NOMO-1 treated with dmso at 0.1 percent for 144 hours (cell line): Measurements from ENCODE around the gene GLRB.
"Not testable (repeated sequence)": the region's sequence is repeated elsewhere in the genome, so short reads cannot be mapped to it uniquely, and the experiment has no call there.

Experiments
- DNase-seq: peaks from one replicate; lab custom pipeline; 2025; ENCODE audit not compliant: unreplicated experiment; lab: John Stamatoyannopoulos, UW

Gene GLRB

GRCh38 chr4:157127571-157127970, 51.6 kb downstream of the GLRB start:
- DNase-seq, result no peak

- DNase-seq, result no peak
Observed at GRCh38 chr4:157128395-157128794, 52.4 kb downstream of the GLRB start.

- no peak for DNase-seq
Observed at GRCh38 chr4:157141976-157142375, 66.0 kb downstream of the GLRB start.

- DNase-seq, result no peak
Observed at GRCh38 chr4:157143369-157143768, 67.4 kb downstream of the GLRB start.

GRCh38 chr4:157151711-157152110, 75.8 kb downstream of the GLRB start:
- no peak for DNase-seq

- DNase-seq, result no peak
Observed at GRCh38 chr4:157165935-157166610, 90.1 kb downstream of the GLRB start.

GRCh38 chr4:157170321-157170720, 94.4 kb downstream of the GLRB start:
- no peak for DNase-seq

- no peak for DNase-seq
Observed at GRCh38 chr4:157172011-157172410, 96.1 kb downstream of the GLRB start.

- DNase-seq, result not testable (repeated sequence)
Observed at GRCh38 chr4:157180268-157180667, 104.3 kb downstream of the GLRB start.

GRCh38 chr4:157184300-157184699, 108.3 kb downstream of the GLRB start:
- DNase-seq, result no peak

GRCh38 chr4:157185363-157185762, 109.4 kb downstream of the GLRB start:
- no peak for DNase-seq

GRCh38 chr4:157195374-157195773, 119.4 kb downstream of the GLRB start:
- DNase-seq, result no peak

GRCh38 chr4:157196046-157196445, 120.1 kb downstream of the GLRB start:
- DNase-seq, result no peak

- no peak for DNase-seq
Observed at GRCh38 chr4:157204634-157205244, 128.8 kb downstream of the GLRB start.

- no peak for DNase-seq
Observed at GRCh38 chr4:157217708-157218107, 141.8 kb downstream of the GLRB start.

- DNase-seq, result no peak
Observed at GRCh38 chr4:157219711-157220370, 143.9 kb downstream of the GLRB start.

- DNase-seq, result no peak
Observed at GRCh38 chr4:157220371-157220881, 144.5 kb downstream of the GLRB start, which contains the start of gene GRIA2. Gene GRIA2 (plus strand): TSS chr4:157220728. CDS start chr4:157221043, 315 bp downstream.

GRCh38 chr4:157221426-157221894, 145.5 kb downstream of the GLRB start:
- no peak for DNase-seq
